CD4-positive, CD25-positive, alpha-beta regulatory T cell (primary cell): ENCODE data around the gene MYL9. TPM values are rescaled to one million over a fixed set of nuclear protein-coding genes. Genes with fewer than 3 reads are reported as not detected.
A peak's percentile ranks its signal among the peaks of the same experiment; 100 is the strongest.

ENCODE experiments used
- ATAC-seq, 2 donors: fragments of 150-1000 bp; cut with Tn5 transposase; one replicate each; pipeline ENCODE4 v1.10.0; 2021; ENCODE audit warnings: low read depth in 2 of 2, moderate number of reproducible peaks in 2 of 2, moderate library complexity in 1 of 2
- DNase-seq, 3 donors: peaks; one replicate each; pipeline versions ENCODE4 v3.0.0 to v3.0.0-alpha.2; 2012 to 2022; ENCODE audit warnings: mixed read lengths in 1 of 3
- H3K27ac ChIP-seq: one replicate; pipeline ENCODE4 v1.7.0; 2013; ENCODE audit warnings: mild to moderate bottlenecking, low read length; ENCODE audit not compliant: insufficient read depth, poor library complexity, severe bottlenecking
- H3K27me3 ChIP-seq: one replicate; pipeline ENCODE4 v1.7.0; 2013; ENCODE audit warnings: low read length; ENCODE audit not compliant: control insufficient read depth, insufficient read depth
- H3K36me3 ChIP-seq: one replicate; pipeline ENCODE4 v1.7.0; 2013; ENCODE audit warnings: mild to moderate bottlenecking, low read length, moderate library complexity; ENCODE audit not compliant: control insufficient read depth, insufficient read depth
- H3K4me1 ChIP-seq: 2 replicates; pipeline ENCODE4 v1.7.0; 2013; ENCODE audit warnings: mild to moderate bottlenecking, low read length; ENCODE audit not compliant: insufficient read depth, control insufficient read depth, poor library complexity, severe bottlenecking
- H3K4me3 ChIP-seq: one replicate; pipeline ENCODE4 v1.7.0; 2013; ENCODE audit warnings: low read depth, mild to moderate bottlenecking, low read length, moderate library complexity
- H3K9me3 ChIP-seq, 2 experiments: 1 replicate in 1 of 2; 2 replicates in 1 of 2; pipeline ENCODE4 v1.7.0; 2013; ENCODE audit warnings: low read length in 2 of 2, mild to moderate bottlenecking in 1 of 2, moderate library complexity in 1 of 2; ENCODE audit not compliant: control insufficient read depth in 2 of 2
- H3K27ac Mint-ChIP-seq, 3 donors: one replicate each; pipeline ENCODE4 v1.8.0; 2020 to 2022; ENCODE audit warnings: mild to moderate bottlenecking in 3 of 3, mixed read lengths in 3 of 3, moderate library complexity in 2 of 3
- H3K27me3 Mint-ChIP-seq: one replicate; pipeline ENCODE4 v1.8.0; 2022; ENCODE audit warnings: mild to moderate bottlenecking, mixed read lengths
- H3K36me3 Mint-ChIP-seq: one replicate; pipeline ENCODE4 v1.8.0; 2020; ENCODE audit warnings: mixed read lengths
- H3K4me1 Mint-ChIP-seq, 4 donors: one replicate each; pipeline ENCODE4 v1.8.0; 2020 to 2022; ENCODE audit warnings: mixed read lengths in 4 of 4, mild to moderate bottlenecking in 1 of 4
- H3K4me3 Mint-ChIP-seq, 4 donors: one replicate each; pipeline ENCODE4 v1.8.0; 2020 to 2022; ENCODE audit warnings: mild to moderate bottlenecking in 4 of 4, mixed read lengths in 4 of 4, moderate library complexity in 3 of 4
- H3K9me3 Mint-ChIP-seq, 7 donors: one replicate each; pipeline ENCODE4 v1.8.0; 2020 to 2022; ENCODE audit warnings: mixed read lengths in 7 of 7, mild to moderate bottlenecking in 3 of 7, moderate library complexity in 2 of 7
- polyA plus RNA-seq, 4 donors: library from polyadenylated mRNA; unstranded; fragments of 300-500 nt; fragmentation: Illumina TruSeq; gene quantifications; one replicate each; pipeline ENCODE4 v1.2.3, GENCODE V29; 2021
- total RNA-seq: library from RNA; stranded (reverse); gene quantifications from one replicate; pipeline ENCODE4 v1.2.3, GENCODE V29; 2022

The MYL9 gene
- total and polyA plus RNA-seq, 5 donors from 2014 or later, result 7.7 TPM; not detected in 4

DNA sequence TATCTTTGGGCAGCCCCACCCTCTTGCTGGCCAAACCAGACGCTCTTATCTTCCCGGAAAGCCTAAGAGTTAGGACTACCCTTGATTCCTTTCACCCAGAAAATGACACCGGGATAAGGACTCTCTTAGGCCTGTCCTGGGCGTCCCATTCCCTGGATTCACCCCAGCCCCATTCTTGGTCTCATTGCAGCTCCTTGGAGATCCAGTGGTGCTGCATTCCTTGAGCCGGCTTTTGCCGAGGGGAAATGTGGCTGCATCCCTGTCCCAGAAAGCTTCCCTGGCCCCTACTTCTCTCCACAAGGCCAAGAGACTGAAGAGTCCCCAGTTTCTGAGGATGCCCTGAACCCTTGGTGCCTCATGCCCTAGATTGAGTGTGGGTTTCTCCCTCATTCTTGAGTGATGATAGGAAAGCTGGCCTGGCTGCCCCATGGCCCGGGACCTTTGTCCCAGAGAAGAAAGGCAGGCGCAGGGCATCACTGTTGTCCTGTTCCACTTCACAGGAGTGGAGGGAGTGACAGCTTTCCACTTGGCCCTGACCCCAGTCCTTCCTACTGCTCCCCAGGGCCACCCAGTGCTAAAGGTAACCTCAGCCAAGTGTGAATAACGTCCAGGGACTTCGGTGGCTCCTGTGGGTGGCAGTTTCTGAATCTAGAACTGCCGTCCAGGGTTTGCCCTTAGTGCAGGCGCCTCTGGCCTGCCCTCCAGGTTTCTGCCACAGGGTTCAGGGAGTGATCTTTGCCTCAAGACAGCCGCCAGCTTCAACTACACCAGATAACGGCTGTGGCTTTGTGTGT lies 42.7 kb upstream of the MYL9 start:
- DNase-seq (no peak), ATAC-seq (no peak)
- peaks cover 46% of the 10 kb centered on the region for H3K36me3 ChIP-seq
- Mint-ChIP-seq H3K27me3 (no peaks in the 10 kb centered on the region), H3K36me3 (peaks cover 19% of the 10 kb centered on the region), H3K4me1 (peaks cover 8 to 29% (median 19%) of the 10 kb centered on the region in 4 donors), H3K4me3 (no peak overlapping the region), H3K9me3 (no peaks in the 10 kb centered on the region), H3K27ac (peak overlapping the region in 1 of 3 donors; percentile 75)
- no peaks in the 10 kb centered on the region for H3K9me3 ChIP-seq
- H3K27me3 ChIP-seq, result no peaks in the 10 kb centered on the region
- H3K4me1 ChIP-seq, result peaks cover 11% of the 10 kb centered on the region
- H3K27ac ChIP-seq, result no peak overlapping the region
- H3K4me3 ChIP-seq, result no peak overlapping the region

DNA sequence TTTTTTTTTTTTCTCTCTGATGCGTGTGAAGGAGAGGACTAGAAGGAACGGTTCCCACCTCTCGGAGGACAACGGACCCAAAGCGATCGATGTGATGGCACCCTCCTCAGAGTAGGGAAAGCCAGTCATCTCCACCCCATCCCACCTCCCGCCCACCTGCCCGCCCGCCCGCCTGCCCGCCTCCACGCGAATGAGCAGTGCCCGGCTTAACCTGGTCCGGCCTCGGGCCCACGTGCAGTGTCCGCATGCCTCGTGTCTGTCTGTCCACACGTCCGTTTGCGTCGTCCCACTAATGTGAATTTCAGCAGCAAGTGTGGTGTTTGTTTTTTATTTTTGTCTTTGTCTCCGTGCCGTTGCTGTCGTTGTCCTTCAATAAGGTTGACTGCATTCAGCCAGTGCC lies 42.1 kb upstream of the MYL9 start:
- no peak for DNase-seq
- peaks cover 21% of the 10 kb centered on the region for H3K36me3 Mint-ChIP-seq
- no peak overlapping the region for H3K4me3 ChIP-seq

DNA sequence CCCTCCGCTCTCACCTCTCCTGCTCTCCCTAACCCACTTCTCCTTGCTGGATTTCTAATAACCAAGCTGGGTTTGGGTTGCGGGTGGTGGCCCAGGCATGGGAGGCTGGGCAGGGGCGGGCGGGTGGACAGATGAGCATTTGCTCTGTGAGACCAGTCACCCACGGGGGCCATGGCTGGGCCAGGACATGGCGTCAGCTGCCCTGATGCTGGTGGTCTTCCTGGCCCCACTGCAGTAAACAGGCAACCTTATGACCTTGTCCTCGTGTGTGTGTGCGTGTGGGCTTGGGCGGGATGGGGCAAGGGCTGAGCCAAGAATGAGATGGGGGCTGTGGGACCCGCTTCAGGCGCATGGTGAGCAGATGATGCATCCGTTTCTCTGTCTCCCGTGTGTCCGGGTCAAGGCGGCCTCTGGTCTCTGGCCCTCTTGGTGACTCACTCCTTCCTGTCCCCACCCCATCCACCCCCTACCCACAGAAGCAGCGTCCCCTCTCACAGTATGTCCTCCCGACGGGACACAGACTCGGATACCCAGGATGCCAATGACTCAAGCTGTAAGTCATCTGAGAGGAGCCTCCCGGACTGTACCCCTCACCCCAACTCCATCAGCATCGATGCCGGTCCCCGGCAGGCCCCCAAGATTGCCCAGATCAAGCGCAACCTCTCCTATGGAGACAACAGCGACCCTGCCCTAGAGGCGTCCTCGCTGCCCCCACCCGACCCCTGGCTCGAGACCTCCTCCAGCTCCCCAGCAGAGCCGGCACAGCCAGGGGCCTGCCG lies 41.4 kb upstream of the MYL9 start:
- DNase-seq (no peak), ATAC-seq (no peak)
- Mint-ChIP-seq H3K4me3 (no peak overlapping the region), H3K27ac (no peak overlapping the region), H3K9me3 (no peaks in the 10 kb centered on the region), H3K27me3 (no peaks in the 10 kb centered on the region), H3K36me3 (peaks cover 26% of the 10 kb centered on the region), H3K4me1 (peaks cover 8 to 21% (median 15%) of the 10 kb centered on the region in 4 donors)
- no peaks in the 10 kb centered on the region for H3K27me3 ChIP-seq
- H3K9me3 ChIP-seq, result no peaks in the 10 kb centered on the region
- H3K36me3 ChIP-seq, result peaks cover 51% of the 10 kb centered on the region
- no peak overlapping the region for H3K4me3 ChIP-seq
- H3K27ac ChIP-seq, result no peak overlapping the region
- peaks cover 11% of the 10 kb centered on the region for H3K4me1 ChIP-seq

More for the DNA sequence above, 42.1 kb upstream of the MYL9 start:
- no peak for ATAC-seq
- Histone ChIP-seq H3K9me3 (no peaks in the 10 kb centered on the region), H3K36me3 (peaks cover 48% of the 10 kb centered on the region), H3K27me3 (no peaks in the 10 kb centered on the region), H3K27ac (no peak overlapping the region), H3K4me1 (peaks cover 11% of the 10 kb centered on the region)
- H3K27ac Mint-ChIP-seq, result no peak overlapping the region
- peaks cover 8 to 23% (median 17%) of the 10 kb centered on the region in 4 donors for H3K4me1 Mint-ChIP-seq
- no peaks in the 10 kb centered on the region for H3K27me3 Mint-ChIP-seq
- H3K9me3 Mint-ChIP-seq, result no peaks in the 10 kb centered on the region
- H3K4me3 Mint-ChIP-seq, result no peak overlapping the region

DNA sequence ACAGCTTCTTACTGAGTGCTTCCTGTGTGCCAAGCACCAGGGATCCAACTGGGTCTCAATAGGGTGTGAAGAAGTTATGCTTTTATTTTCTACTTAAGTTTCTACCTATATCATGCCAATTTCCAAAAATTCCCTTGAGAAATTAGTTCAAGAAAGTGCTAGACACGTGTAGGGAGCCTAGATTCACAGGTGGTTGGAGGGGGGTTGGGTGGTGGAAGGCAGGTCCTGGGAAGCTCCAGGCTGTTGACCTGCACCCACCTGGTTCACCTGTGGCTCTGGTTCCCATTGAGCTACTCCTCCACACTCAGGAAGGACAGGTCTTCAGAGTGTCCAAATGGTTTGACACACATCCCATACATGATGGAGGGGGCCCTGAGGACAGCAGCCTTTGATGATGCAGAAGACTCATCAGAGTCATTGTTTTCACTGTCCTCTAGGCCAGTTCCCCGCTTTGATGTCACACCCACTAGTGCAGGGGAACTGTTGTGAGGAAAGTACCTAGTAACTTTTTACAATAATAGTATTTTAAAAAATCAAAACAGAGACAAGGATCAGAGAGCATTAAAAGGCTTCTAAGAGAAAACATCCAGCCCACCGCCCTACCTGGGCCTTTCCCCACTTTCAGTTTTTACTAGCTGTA lies 39.8 kb upstream of the MYL9 start:
- peaks cover 32% of the 10 kb centered on the region for H3K36me3 Mint-ChIP-seq
- DNase-seq (peak in 2 of 3 donors; percentile 18 to 31), ATAC-seq (peak; percentile 54 to 57)
- Histone ChIP-seq H3K4me3 (no peak overlapping the region), H3K27ac (peak overlapping the region; percentile 51), H3K4me1 (peaks cover 11% of the 10 kb centered on the region), H3K27me3 (no peaks in the 10 kb centered on the region), H3K36me3 (peaks cover 46% of the 10 kb centered on the region), H3K9me3 (no peaks in the 10 kb centered on the region)
- H3K4me3 Mint-ChIP-seq, result peak overlapping the region in 1 of 4 donors; percentile 13
- H3K27ac Mint-ChIP-seq, result peak overlapping the region; percentile 81 to 93 (median 89)
- peaks cover 14 to 29% (median 22%) of the 10 kb centered on the region in 4 donors for H3K4me1 Mint-ChIP-seq
- no peaks in the 10 kb centered on the region for H3K27me3 Mint-ChIP-seq
- H3K9me3 Mint-ChIP-seq, result no peaks in the 10 kb centered on the region

DNA sequence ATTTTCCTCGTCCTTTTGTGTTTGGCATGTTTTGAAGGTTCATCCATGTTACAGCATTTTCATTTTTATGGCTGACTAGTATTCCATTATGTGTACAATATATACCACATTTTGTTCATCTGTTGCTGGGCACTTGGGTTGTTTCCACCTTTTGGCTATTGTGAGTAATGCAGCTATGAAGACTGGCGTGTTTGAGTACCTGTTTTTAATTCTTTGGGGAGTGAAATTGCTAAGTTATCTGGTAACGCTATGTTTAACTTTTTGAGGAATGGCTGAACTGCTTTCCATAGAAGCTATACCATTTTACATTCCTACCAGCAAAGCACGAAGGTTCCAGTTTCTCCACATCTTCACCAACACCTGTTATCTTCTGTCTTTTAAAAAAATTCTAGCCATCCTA lies 37.0 kb upstream of the MYL9 start:
- no peaks in the 10 kb centered on the region for H3K27me3 Mint-ChIP-seq
- Histone ChIP-seq H3K27ac (no peak overlapping the region), H3K9me3 (no peaks in the 10 kb centered on the region), H3K4me3 (no peak overlapping the region), H3K4me1 (peaks cover 11% of the 10 kb centered on the region), H3K36me3 (peaks cover 29% of the 10 kb centered on the region), H3K27me3 (no peaks in the 10 kb centered on the region)
- peak overlapping the region in 1 of 3 donors; percentile 79 for H3K27ac Mint-ChIP-seq
- ATAC-seq (no peak), DNase-seq (no peak)
- H3K9me3 Mint-ChIP-seq, result no peaks in the 10 kb centered on the region
- H3K4me1 Mint-ChIP-seq, result peaks cover 14 to 32% (median 23%) of the 10 kb centered on the region in 4 donors
- H3K36me3 Mint-ChIP-seq, result peaks cover 22% of the 10 kb centered on the region
- no peak overlapping the region for H3K4me3 Mint-ChIP-seq

DNA sequence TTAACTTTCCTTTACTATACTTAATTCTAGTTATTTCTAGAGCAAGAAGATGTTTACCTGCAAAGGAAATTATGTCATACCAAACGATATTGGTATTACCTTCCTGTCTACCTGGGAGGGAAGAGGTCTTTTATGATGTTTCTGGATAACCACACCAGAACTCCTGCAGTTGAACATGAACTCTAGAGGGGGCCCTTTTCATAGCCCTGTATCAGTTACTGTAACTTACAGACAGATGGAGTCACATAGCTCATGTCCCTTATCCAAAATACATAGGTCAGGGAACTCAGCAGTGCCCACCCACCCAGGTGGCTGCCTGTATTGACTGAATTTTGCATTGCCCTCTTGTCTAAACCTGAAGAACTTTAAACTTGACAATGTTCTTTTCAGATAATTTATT lies 35.1 kb upstream of the MYL9 start:
- Histone ChIP-seq H3K27ac (no peak overlapping the region), H3K36me3 (peaks cover 24% of the 10 kb centered on the region), H3K4me1 (peaks cover 10% of the 10 kb centered on the region), H3K4me3 (no peak overlapping the region), H3K27me3 (no peaks in the 10 kb centered on the region), H3K9me3 (no peaks in the 10 kb centered on the region)
- Mint-ChIP-seq H3K9me3 (no peaks in the 10 kb centered on the region), H3K4me1 (peaks cover 14 to 27% (median 19%) of the 10 kb centered on the region in 4 donors), H3K4me3 (no peak overlapping the region), H3K36me3 (peaks cover 21% of the 10 kb centered on the region), H3K27me3 (no peaks in the 10 kb centered on the region), H3K27ac (peak overlapping the region in 2 of 3 donors; percentile 22 to 52)
- ATAC-seq (peak; percentile 37 to 67), DNase-seq (peak in 2 of 3 donors; percentile 26 to 44)

- Mint-ChIP-seq H3K4me1 (peaks cover 6 to 17% (median 14%) of the 10 kb centered on the region in 4 donors), H3K4me3 (no peak overlapping the region), H3K9me3 (no peaks in the 10 kb centered on the region), H3K27me3 (no peaks in the 10 kb centered on the region), H3K36me3 (peaks cover 26% of the 10 kb centered on the region), H3K27ac (no peak overlapping the region)
- H3K4me1 ChIP-seq, result no peaks in the 10 kb centered on the region
- H3K4me3 ChIP-seq, result no peak overlapping the region
- ATAC-seq (no peak), DNase-seq (no peak)
- peaks cover 28% of the 10 kb centered on the region for H3K36me3 ChIP-seq
- no peak overlapping the region for H3K27ac ChIP-seq
- H3K27me3 ChIP-seq, result no peaks in the 10 kb centered on the region
- no peaks in the 10 kb centered on the region for H3K9me3 ChIP-seq
These were observed 33.6 kb upstream of the MYL9 start for GRCh38 chr20:36507746-36508145.
